ENCODE results near the gene SLC17A3.

The SLC17A3 gene

DNA sequence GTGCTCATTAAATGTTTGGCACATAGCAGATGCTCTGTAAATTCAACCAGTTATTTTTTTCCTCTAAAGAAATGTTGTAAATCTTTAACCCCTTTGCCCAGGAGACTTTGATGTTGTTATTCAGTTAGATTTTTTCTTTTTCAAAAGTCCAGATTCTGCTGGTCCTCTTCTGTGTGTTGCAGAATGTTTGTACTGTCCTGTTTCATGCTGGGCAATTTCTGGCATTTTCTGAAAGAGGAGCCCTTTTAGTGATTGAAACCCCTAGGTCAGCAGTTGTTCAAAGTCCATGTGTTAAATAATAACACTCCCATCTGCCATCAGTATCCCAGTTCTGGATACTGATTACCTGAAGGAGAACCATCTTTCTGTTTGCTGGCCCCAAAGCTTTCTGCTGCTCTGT is 40.9 kb downstream of the SLC17A3 start:
- Histone ChIP-seq H4K20me1 (ENCODE audit: insufficient read depth, low read length) (no peaks in the 10 kb centered on the region), H3K79me2 (ENCODE audit: insufficient read depth, low read length) (no peaks in the 10 kb centered on the region), H3K9ac (ENCODE audit: low read depth, low read length) (no peak overlapping the region), H3K4me1 (ENCODE audit: insufficient read depth, low read length) (no peaks in the 10 kb centered on the region), H3K4me3 (ENCODE audit: low read depth in 1 of 2, low read length in 2 of 2) (no peak overlapping the region), H3K4me2 (ENCODE audit: insufficient read depth, low read length) (no peak overlapping the region), H3K36me3 (ENCODE audit: insufficient read depth, low read length) (no peaks in the 10 kb centered on the region), H2AFZ (ENCODE audit: low read depth, low read length) (no peak overlapping the region), H3K27me3 (ENCODE audit: insufficient read depth, low read length, poor library complexity) (peaks cover 3% of the 10 kb centered on the region), H3K27ac (ENCODE audit: low read length) (no peak overlapping the region), H3K9me3 (ENCODE audit: insufficient read depth, low read length, severe bottlenecking) (no peaks in the 10 kb centered on the region)
- TF ChIP-seq, protein P1, sequence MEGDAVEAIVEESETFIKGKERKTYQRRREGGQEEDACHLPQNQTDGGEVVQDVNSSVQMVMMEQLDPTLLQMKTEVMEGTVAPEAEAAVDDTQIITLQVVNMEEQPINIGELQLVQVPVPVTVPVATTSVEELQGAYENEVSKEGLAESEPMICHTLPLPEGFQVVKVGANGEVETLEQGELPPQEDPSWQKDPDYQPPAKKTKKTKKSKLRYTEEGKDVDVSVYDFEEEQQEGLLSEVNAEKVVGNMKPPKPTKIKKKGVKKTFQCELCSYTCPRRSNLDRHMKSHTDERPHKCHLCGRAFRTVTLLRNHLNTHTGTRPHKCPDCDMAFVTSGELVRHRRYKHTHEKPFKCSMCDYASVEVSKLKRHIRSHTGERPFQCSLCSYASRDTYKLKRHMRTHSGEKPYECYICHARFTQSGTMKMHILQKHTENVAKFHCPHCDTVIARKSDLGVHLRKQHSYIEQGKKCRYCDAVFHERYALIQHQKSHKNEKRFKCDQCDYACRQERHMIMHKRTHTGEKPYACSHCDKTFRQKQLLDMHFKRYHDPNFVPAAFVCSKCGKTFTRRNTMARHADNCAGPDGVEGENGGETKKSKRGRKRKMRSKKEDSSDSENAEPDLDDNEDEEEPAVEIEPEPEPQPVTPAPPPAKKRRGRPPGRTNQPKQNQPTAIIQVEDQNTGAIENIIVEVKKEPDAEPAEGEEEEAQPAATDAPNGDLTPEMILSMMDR (IDR thresholded peaks at IDR 0.05; ENCODE audit: borderline replicate concordance, extremely low read depth, low read length, poor library complexity, severe bottlenecking), result no peak
- no peak for TF ChIP-seq EZH2 (IDR thresholded peaks at IDR 0.05; ENCODE audit: borderline replicate concordance, low read depth, low read length, severe bottlenecking)
- DNase-seq, result no peak
- ATAC-seq (ENCODE audit: insufficient read depth, low read depth), result no peak

DNA sequence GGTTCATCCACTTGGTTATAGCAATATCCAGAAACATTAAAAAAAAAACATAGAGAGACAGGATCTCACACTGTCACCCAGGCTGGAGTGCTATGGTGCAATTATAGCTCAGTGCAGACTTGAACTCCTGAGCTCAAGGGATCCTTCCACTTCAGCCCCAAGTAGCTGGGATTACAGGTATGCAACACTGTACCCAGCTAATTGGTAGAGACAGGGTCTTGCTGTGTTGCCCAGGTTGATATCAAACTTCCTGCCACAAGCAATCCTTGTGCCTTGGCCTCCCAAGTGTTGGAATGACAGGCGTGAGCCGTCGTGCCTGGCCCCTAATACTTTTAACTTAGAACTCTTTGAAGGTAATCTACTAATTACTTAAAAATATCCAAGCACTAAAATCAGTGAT is 41.4 kb downstream of the SLC17A3 start:
- Histone ChIP-seq H3K27me3 (ENCODE audit: insufficient read depth, low read length, poor library complexity) (peaks cover 3% of the 10 kb centered on the region), H3K9ac (ENCODE audit: low read depth, low read length) (no peak overlapping the region), H3K9me3 (ENCODE audit: insufficient read depth, low read length, severe bottlenecking) (no peaks in the 10 kb centered on the region), H3K27ac (ENCODE audit: low read length) (no peak overlapping the region), H3K79me2 (ENCODE audit: insufficient read depth, low read length) (no peaks in the 10 kb centered on the region), H3K4me3 (ENCODE audit: low read depth in 1 of 2, low read length in 2 of 2) (no peak overlapping the region), H3K36me3 (ENCODE audit: insufficient read depth, low read length) (no peaks in the 10 kb centered on the region), H4K20me1 (ENCODE audit: insufficient read depth, low read length) (no peaks in the 10 kb centered on the region), H2AFZ (ENCODE audit: low read depth, low read length) (no peak overlapping the region), H3K4me2 (ENCODE audit: insufficient read depth, low read length) (no peak overlapping the region), H3K4me1 (ENCODE audit: insufficient read depth, low read length) (no peaks in the 10 kb centered on the region)
- ATAC-seq (ENCODE audit: insufficient read depth, low read depth), result no peak
- TF ChIP-seq, protein P1 (IDR thresholded peaks at IDR 0.05; ENCODE audit: borderline replicate concordance, extremely low read depth, low read length, poor library complexity, severe bottlenecking), result no peak
- TF ChIP-seq EZH2 (IDR thresholded peaks at IDR 0.05; ENCODE audit: borderline replicate concordance, low read depth, low read length, severe bottlenecking), result no peak
- no peak for DNase-seq

DNA sequence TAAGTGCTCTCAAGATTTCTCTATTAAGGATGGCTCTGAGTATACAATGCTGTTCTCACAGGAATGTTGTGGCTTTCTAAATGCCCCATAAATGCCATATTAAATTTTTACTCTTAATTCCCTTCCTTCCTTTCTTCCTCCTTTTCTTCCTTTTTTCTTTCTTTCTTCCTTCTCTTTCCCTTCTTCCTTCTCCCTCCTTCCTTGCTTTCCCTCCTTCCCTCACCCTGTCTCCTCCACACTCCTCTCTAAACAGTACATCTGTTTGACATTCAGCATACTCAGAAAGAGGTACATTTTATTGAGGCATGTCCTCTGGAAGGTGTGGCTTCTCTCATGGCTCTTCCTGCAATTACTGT is 41.8 kb downstream of the SLC17A3 start:
- Histone ChIP-seq H3K9me3 (ENCODE audit: insufficient read depth, low read length, severe bottlenecking) (no peaks in the 10 kb centered on the region), H3K79me2 (ENCODE audit: insufficient read depth, low read length) (no peaks in the 10 kb centered on the region), H4K20me1 (ENCODE audit: insufficient read depth, low read length) (no peaks in the 10 kb centered on the region), H2AFZ (ENCODE audit: low read depth, low read length) (no peak overlapping the region), H3K36me3 (ENCODE audit: insufficient read depth, low read length) (no peaks in the 10 kb centered on the region), H3K4me2 (ENCODE audit: insufficient read depth, low read length) (no peak overlapping the region), H3K27me3 (ENCODE audit: insufficient read depth, low read length, poor library complexity) (peaks cover 3% of the 10 kb centered on the region), H3K9ac (ENCODE audit: low read depth, low read length) (no peak overlapping the region), H3K4me3 (ENCODE audit: low read depth in 1 of 2, low read length in 2 of 2) (no peak overlapping the region), H3K27ac (ENCODE audit: low read length) (no peak overlapping the region), H3K4me1 (ENCODE audit: insufficient read depth, low read length) (no peaks in the 10 kb centered on the region)
- TF ChIP-seq EZH2 (IDR thresholded peaks at IDR 0.05; ENCODE audit: borderline replicate concordance, low read depth, low read length, severe bottlenecking), result no peak
- TF ChIP-seq, protein P1 (IDR thresholded peaks at IDR 0.05; ENCODE audit: borderline replicate concordance, extremely low read depth, low read length, poor library complexity, severe bottlenecking), result no peak
- DNase-seq (no peak), ATAC-seq (ENCODE audit: insufficient read depth, low read depth) (no peak)
